ENCODE results near the gene COX6A1. TPM values are rescaled to one million over a fixed set of nuclear protein-coding genes. Genes with fewer than 3 reads are reported as not detected.

The COX6A1 gene
- total and polyA plus RNA-seq, 2 of the 13 experiments (the other 11 are each of a cell fraction or from before 2014, with no cell fraction given), result 542 to 673 TPM

DNA sequence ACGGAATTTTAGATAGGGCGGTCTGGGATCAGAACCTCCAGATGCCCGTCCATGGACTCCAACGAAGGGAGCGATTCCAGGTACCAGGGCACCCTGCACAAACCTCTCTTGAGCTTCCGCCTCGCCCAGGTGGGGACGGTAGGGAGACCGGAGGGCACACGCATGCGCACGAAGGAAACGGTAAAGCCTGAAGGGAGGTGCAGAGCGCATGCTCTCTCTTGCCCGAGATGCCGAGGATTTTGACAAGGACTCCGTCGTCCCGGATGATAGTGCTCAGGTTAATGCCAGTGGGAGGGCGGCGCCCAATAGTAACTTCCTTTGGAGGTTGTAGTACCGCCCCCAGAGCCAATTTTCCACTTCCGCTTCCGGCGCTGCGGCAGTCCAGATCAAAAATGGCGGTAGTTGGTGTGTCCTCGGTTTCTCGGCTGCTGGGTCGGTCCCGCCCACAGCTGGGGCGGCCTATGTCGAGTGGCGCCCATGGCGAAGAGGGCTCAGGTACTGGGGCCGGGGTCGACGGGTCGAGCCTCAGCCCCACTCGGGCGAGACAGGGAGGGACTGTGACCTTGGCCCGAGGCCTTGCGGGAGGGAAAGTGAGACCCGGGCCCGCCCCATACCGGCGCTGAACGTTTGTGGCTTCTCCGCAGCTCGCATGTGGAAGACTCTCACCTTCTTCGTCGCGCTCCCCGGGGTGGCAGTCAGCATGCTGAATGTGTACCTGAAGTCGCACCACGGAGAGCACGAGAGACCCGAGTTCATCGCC, at the start of gene COX6A1 (continued):
- TF ChIP-seq, protein P1, sequence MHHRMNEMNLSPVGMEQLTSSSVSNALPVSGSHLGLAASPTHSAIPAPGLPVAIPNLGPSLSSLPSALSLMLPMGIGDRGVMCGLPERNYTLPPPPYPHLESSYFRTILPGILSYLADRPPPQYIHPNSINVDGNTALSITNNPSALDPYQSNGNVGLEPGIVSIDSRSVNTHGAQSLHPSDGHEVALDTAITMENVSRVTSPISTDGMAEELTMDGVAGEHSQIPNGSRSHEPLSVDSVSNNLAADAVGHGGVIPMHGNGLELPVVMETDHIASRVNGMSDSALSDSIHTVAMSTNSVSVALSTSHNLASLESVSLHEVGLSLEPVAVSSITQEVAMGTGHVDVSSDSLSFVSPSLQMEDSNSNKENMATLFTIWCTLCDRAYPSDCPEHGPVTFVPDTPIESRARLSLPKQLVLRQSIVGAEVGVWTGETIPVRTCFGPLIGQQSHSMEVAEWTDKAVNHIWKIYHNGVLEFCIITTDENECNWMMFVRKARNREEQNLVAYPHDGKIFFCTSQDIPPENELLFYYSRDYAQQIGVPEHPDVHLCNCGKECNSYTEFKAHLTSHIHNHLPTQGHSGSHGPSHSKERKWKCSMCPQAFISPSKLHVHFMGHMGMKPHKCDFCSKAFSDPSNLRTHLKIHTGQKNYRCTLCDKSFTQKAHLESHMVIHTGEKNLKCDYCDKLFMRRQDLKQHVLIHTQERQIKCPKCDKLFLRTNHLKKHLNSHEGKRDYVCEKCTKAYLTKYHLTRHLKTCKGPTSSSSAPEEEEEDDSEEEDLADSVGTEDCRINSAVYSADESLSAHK (CRISPR knock-in tag; IDR thresholded peaks at IDR 0.05; ENCODE audit: borderline replicate concordance), result no peak
- no peak for TF ChIP-seq ZNF510 (CRISPR knock-in tag; IDR thresholded peaks at IDR 0.05; ENCODE audit: low read depth)
- no peak for TF ChIP-seq KLF13 (CRISPR knock-in tag; IDR thresholded peaks at IDR 0.05)
- TF ChIP-seq JUN (CRISPR knock-in tag; IDR thresholded peaks at IDR 0.05), result no peak
- TF ChIP-seq, protein P2, sequence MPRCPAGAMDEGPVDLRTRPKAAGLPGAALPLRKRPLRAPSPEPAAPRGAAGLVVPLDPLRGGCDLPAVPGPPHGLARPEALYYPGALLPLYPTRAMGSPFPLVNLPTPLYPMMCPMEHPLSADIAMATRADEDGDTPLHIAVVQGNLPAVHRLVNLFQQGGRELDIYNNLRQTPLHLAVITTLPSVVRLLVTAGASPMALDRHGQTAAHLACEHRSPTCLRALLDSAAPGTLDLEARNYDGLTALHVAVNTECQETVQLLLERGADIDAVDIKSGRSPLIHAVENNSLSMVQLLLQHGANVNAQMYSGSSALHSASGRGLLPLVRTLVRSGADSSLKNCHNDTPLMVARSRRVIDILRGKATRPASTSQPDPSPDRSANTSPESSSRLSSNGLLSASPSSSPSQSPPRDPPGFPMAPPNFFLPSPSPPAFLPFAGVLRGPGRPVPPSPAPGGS (CRISPR knock-in tag; IDR thresholded peaks at IDR 0.05), result peak; percentile 71; the same call in 1 of the 2 replicates
- TF ChIP-seq ZNF761 (CRISPR knock-in tag; conservative IDR thresholded peaks at IDR 0.05), result no peak
- TF ChIP-seq ZNF773 (CRISPR knock-in tag; IDR thresholded peaks at IDR 0.05; ENCODE audit: borderline replicate concordance), result no peak
- 0 out of 2 replicates have a peak, but pooled peaks have one; percentile 18 for TF ChIP-seq ZNF556 (CRISPR knock-in tag; IDR thresholded peaks at IDR 0.05; ENCODE audit: borderline replicate concordance)
- TF ChIP-seq FIP1L1 (IDR thresholded peaks at IDR 0.05; ENCODE audit: borderline replicate concordance, insufficient read depth, low read depth, low read length), result no peak
- peak; percentile 76; the same call in 1 of the 2 replicates for TF ChIP-seq HES4 (CRISPR knock-in tag; IDR thresholded peaks at IDR 0.05; ENCODE audit: borderline replicate concordance)
- no peak for TF ChIP-seq MTA3 (CRISPR knock-in tag; IDR thresholded peaks at IDR 0.05)
- TF ChIP-seq, protein P3, sequence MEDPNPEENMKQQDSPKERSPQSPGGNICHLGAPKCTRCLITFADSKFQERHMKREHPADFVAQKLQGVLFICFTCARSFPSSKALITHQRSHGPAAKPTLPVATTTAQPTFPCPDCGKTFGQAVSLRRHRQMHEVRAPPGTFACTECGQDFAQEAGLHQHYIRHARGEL (CRISPR knock-in tag; IDR thresholded peaks at IDR 0.05), result no peak
- peak; percentile 80 for TF ChIP-seq SIN3B (IDR thresholded peaks at IDR 0.05; ENCODE audit: low read length)

All from HepG2 (cell line).